NCI-H2029 (cell line): Measurements from ENCODE around the gene SOAT1.
"Not testable (repeated sequence)": the region's sequence is repeated elsewhere in the genome, so short reads cannot be mapped to it uniquely, and the experiment has no call there.

ENCODE experiments used
- DNase-seq: peaks from one replicate; lab custom pipeline; 2025; lab: John Stamatoyannopoulos, UW

SOAT1 gene

DNA sequence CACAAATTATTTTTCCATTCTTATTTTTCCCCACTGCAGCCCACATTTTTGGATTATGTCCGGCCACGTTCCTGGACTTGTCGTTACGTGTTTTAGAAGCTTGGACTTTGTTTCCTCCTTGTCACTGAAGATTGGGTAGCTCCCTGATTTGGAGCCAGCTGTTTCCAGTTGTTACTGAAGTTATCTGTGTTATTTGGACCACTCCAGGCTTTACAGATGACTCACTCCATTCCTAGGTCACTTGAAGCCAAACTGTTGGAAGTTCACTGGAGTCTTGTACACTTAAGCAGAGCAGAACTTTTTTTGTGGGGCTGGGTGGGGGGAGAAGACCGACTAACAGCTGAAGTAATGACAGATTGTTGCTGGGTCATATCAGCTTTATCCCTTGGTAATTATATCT, 59.9 kb downstream of the SOAT1 start:
- DNase-seq: no peak

DNA sequence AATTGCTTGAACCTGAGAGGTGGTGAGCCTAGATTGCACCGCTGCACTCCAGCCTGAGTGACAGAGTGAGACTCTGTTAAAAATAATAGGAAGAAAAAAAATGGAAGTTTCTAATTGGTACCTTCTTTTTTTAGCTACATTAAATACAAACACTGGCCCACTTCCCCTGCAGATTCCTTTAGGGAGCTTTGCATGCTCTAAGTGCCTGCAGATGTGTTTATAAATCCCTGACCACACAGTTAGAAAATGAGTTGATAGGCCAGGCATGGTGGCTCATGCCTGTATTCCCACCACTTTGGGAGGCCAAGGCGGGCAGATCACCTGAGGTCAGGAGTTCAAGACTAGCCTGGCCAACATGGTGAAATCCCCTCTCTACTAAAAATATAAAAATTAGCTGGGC, 68.0 kb downstream of the SOAT1 start:
- not testable (repeated sequence) for DNase-seq

DNA sequence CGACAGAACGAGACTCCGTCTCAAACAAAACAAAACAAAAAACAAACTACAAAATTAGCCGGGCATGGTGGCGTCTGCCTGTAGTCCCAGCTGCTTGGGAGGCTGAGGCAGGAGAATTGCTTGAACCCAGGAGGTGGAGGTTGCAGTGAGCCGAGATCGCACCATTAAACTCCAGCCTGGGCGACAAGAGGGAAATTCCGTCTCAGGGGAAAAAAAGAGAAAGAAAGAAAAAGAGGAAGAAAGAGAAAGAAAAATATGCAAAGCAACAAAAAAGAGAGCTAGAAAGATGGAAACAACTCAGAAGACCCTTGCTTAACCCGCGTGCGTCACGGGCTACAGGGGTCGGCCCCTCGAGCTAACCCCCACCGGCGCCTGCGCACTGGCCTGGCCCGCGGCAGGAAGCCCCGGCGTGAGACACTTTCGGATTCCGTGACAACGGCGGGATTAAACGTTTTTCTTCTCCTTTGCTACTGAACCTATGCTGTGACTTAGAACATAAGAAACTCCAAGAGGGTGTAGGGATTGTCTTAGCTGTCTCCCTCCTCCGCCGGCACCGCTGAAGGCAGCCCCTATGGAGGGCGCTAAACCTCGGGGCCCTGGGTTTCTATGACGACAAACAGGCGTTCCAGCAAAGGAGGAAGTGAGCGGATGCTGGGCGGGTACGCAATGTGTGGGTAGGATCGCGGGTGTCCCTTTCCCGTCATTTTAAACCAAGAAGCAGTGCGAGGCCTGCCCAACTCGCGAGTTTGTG, 71.9 kb downstream of the SOAT1 start, which contains the start of gene AXDND1:
Gene AXDND1, plus strand, starts transcription at position 630 of the 751 bp plus-strand sequence. CDS start 539 bp downstream, outside the sequence.
- peak; percentile 43 for DNase-seq

DNA sequence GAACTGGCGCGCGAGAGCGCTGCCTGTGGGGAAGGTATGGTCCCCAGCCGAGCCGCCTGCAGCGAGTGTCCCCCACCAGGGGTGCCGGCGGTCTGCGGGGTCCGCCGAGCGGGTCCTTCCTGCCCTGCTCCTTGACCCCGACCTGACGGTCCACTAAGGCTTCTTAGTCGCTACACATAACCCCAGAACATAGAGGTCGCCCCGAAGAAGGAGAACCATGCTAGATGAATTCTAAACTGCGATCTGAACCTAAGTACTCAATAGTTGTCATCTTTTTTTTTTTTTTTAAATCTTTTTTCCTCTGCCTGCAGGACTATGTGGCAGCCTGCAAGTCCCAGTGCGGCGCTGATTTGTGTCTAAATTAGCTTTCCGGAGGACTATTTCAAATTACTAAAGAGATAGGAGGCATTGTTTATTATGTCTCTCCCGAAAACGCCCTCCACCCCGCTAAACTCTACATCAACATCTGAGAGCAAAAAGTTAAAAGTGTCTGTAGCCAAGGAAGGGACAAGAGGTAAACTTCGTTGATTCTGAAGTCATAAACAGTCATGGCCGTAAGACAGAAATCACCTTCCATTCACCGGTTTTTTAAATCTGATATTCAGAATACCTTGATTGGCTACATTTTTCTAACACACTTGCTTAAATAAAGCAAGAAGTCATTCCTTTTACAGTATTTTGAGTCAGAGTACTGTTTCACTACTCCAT, 72.7 kb downstream of the SOAT1 start:
- no peak for DNase-seq

DNA sequence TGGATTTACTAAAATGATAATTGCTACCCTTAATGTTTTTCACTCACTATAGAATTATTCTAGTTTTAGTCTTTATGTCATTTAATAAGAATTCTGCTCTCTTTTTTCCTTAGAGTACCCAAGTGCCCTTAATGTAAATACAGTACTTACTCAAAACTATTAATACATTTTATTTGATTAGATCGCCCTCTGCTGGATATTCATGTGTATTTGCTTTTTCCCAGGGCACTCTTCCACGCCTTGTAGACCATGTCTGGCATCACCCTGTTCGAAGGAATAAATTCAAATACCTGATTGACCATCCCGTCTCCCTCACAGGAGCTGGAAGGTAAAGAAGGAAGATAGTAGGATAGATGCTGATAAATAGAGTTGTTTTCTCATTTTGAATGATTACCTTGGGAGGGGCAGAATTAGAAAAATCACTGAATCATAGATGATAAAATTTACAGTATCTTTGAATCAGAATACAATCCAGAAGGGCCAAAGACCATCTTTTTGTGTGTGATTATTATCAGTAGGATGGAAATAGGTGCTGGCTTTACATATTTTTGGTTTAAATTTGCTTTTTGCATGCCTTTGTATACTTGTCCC, 76.2 kb downstream of the SOAT1 start:
- DNase-seq: peak; percentile 6

DNA sequence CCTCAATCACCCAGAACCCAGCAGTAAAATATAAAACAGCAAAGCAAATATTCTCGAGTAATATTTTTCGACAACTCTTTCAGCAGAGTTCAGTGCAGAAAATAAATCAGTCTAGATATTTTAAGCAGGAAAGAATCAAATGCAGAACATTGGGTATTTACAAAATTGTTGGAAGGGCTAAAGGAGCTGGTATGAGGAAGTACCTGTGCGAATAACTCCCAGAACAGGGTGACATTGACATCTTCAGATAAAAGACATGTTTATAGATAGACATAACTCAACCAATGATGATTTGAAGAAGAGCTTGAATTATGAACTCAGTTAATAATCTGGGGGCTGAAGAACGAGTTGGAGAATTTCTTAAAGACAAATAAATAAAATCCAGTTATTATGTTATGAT, 78.6 kb downstream of the SOAT1 start:
- no peak for DNase-seq

DNA sequence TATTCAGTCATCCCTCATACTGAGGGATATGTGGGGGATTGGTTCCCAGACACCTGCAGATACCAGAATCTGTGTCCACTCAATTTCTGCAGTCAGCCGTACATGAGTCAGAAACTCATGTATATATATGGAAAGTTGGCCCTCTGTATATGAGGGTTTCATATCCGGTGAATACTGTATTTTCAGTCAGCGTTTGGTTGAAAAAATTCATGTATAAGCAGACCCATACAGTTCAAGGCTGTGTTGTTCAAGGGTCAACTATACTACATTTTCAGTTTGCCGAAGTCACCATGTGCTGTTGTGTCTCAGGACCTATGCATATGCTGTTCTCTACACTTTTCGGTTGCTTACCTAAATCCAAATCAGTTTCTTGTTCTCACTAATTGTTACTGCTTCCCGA, 82.6 kb downstream of the SOAT1 start:
- DNase-seq: no peak

DNA sequence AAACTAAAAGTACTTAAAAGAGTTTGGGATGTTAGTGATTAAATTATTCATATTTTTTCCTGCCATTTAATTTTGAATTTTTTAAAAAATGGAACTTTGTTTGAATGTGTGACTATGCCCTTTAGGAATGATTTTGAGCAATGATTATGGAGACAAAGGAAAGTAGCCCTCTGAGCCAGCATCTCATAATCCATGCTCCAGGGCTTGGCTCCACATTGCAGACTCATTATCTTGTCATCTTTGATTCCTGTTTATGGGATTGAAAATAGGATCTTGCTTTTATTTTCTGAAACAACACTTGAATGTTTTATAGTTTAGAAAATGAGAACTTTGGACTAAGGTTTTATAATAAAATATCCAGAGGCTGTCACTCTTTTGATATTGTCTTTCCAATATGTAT, 86.7 kb downstream of the SOAT1 start:
- no peak for DNase-seq

DNA sequence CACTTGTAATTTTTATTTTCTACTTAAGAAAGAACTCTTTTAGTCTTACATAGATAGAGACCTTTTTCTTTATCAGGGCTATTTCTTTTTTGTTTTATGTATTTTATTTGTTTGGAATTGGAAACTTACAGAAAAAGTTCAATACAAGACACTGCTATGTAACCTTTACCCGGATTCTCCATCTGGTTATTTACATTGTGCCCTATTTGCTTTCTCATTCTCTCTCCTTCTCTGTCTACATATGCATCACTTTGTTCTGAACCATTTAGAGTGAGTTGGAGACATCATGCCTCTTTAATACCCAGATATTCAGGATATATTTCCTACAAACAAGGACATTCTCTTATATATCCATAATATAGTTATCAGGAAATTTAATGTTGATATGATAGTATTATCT, 90.4 kb downstream of the SOAT1 start:
- DNase-seq: no peak

DNA sequence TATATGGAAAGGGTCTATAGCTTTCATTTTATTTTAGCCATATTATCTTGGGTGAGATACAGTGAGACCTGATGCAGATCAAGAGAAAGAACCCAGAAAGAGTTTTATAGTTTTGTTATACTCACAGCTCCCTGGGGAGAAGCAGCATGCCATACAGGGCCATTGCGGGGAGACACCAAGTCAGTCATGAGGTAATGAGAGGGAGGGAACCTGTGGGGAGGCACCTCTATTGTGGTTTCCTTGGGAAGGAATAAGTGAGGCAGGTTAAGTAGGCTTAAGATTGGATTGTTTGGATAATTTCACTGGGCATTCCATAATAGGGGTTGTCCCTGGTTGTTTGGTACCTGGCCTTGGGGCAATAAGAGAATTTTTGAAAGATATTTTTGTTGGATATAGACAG, 91.9 kb downstream of the SOAT1 start:
- no peak for DNase-seq

DNA sequence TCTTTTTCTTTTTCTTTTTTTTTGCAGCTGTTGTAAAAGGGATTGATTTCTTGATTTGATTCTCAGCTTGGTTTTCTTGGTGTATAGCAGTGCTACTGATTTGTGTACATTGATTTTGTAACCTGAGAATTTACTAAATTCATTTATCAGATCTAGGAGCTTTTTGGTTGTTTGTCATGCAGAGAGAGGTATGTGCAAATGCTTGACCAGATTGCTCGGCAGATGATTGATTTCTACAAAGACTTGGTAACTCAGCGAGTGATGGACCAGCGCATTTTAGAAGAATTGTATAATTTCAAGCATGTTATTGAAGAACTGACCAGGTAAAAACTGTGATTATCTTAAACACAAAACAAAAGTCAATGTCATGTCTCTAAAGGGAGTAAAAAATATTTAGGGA, 100.1 kb downstream of the SOAT1 start:
- no peak for DNase-seq

DNA sequence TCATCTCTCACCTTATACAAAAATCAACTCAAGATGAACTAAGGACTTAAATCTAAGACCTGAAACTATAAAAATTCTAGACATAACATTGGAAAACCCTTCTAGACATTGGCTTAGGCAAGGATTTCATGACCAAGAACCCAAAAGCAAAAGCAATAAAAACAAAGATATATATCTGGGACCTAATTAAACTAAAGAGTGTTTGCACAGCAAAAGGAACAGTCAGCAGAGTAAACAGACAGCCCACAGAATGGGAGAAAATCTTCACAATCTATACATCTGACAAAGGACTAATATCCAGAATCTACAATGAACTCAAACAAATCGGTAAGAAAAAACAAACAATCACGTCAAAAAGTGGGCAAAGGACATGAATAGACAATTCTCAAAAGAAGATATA, 105.8 kb downstream of the SOAT1 start:
- DNase-seq: not testable (repeated sequence)
